GM04503 (cell line): ENCODE measurements around the gene HDHD5.

Source experiments
- DNase-seq: peaks from one replicate; pipeline ENCODE4 v3.0.0-alpha.2; 2012; ENCODE audit warnings: low read depth

Gene HDHD5

DNA sequence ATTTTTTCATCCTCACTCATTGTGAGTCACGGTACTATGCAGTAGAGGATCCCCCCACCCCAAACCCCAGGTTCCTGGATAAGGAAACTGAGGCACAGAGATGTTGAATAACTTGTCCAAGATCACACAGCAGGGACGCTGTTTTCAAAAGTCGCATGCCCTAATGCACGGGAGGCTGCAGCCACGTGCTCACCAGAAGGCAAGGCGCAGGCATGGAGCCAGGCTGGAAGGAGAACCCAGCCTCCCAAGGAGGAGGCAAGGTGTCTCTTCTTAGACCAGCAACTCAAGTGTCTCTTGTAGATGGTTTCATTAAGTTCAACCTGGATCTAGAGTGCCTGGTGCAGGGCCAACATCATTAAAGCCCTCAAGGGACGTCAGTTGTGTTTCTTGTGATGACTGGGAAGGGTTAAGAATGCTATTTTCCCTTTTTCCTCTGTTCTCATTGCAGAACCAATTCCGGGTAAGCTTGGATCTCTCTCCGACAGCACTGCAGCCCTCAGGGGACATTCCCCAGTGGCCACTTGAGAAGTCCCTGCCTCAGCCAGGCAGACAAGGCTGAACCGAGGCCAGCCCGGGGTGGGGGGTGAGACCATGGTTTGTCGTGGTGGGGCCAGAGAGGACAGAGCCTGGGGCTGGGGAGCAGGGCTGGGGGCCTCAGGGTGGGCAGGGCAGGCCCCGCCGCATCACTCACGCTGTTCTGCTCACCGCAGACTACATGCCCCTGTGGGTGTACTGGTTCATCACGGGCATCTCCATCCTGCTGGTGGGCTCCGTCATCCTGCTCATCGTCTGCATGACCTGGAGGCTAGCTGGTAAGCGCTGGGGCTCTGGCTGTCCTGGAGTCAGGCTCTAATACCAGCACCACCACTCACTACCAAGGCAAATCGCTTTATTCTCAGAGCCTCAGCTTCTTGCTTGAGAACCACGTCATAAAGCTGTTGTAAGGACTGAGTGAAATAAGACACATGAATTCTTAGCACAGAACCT, 53.6 kb downstream of the HDHD5 start:
- DNase-seq = no peak

DNA sequence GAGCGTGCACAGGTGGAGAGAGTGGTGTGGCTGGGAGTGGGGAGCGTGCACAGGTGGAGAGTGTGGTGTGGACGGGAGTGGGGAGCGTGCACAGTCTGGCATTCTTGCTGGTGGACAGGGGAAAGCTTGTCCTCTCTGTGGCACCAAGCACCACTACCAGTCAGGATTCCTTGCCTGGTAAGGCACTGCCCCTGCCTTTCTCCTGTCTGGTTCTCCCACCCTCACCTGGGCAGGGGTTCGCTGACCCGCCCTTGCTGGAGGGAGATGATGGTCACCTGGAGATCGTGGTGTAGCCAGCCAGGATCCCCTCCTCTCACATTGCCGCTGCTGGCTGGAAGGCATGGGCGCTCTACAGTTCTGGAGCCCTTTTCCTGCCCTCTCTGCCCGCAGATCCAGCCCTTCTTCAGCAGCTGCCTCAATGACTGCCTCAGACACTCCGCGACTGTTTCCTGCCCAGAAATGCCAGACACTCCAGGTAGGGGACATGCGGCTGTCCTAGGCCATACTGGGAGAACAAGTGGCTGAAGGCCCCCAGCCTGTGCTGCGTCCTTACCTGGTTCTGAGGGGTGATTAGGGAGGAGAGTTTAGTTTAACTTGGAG, 54.6 kb downstream of the HDHD5 start:
- no peak for DNase-seq

DNA sequence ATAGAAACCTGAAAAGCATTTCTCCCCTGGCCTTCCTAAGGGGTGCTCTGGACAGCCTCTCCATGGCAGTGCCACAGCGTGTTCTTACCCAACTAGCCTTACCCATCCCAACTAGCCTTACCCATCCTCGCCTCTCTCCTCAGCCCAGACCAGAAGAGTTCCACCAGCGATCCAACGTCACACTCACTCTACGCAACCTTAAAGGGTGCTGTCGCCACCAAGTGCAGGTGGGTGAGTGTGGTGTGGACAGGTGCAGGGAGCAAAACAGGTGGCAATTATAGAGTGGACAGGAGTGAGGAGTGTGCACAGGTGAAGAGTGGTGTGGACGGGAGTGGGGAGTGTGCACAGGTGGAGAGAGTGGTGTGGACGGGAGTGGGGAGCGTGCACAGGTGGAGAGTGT, 55.7 kb downstream of the HDHD5 start:
- DNase-seq = no peak

DNA sequence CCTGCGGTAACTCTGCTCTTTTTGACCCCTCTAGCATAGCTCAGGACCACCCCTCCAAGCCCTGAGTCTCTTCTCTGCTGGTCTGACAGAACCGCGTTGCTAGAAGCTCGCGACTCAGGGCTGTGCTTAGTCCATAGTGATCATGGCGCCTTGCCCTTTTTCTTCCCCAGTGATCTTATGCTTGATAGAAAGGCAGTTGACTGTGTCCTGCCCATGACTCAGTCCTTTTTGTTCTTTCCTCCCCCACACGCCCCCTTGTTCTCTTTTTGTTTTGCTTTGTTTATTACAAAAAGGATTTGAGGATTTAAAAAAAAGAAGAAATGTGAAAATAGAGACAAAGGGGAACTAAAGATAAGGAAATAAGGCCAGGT, 56.8 kb downstream of the HDHD5 start:
- no peak for DNase-seq

DNA sequence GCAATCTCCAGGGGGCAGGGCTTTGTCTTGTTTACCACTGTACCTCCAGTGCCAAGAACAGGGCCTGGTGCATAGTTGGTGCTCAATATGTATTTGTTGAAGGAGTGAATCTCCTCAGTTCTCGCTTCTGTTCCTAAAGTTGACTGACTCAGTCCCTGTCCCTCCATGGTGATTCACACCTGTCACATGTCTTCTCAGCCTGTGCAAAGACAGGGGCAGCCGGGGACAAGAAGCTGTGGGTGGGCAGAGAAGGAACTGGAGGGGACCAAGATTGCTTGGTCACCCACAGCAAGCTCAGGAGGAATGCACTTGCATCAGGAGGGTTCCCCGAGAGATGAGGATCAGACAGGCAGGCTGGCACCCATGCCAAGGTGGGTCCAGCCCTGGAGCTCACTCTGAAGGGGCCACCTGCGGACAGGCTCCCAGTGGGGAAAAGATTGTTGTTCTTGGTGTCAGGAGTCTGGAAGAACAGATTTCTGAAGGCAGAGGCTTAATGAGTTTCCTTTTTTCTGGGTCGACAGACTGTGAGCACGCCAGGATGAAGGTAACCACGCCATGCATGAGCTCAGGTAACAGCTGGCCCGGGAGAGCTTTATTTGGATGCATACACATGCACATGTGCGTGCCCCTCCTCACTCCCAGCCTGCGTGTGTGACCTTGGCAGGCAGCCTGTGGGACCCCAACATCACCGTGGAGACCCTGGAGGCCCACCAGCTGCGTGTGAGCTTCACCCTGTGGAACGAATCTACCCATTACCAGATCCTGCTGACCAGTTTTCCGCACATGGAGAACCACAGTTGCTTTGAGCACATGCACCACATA, 57.4 kb downstream of the HDHD5 start:
- no peak for DNase-seq

DNA sequence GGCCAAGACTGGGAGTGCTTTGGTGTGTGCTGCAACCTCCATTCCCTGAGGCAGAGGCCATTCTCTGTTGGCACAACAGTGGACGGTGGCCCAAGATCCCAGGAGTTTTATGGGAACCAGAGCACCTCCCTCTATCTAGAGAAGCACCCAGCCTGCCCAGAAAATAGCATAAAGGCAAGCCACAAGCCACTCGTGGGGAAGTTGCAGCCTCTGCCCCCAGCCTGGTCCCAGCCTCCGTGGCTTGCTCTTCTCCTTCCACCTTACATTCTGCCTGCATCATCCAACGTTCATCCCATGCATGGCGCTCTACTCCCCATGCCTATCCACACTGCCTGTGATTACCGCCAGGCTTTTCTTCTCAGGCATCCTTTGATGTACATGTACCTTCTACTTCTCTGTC, 58.5 kb downstream of the HDHD5 start:
- DNase-seq = no peak

DNA sequence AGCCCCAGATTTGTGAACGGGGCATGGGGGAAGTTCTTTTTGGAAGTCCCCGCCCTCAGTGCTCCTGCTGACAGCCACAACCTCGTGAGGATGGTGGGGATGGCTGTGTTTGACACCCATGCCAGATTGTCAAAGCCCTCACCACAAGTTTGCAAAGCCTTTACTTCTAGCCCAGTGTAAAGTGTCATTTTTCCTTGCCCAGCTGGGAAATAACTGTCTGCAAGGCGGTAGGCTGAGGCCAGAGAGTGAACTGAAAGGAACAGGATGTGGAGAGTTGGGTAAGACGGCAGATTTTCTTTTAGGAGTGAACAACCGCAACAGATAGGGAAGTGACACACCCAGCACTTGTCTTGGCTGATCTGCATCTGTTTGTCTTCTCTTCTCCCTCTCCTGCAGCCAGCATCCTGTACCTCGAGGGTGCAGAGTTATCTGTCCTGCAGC, 60.7 kb downstream of the HDHD5 start:
- no peak for DNase-seq

DNA sequence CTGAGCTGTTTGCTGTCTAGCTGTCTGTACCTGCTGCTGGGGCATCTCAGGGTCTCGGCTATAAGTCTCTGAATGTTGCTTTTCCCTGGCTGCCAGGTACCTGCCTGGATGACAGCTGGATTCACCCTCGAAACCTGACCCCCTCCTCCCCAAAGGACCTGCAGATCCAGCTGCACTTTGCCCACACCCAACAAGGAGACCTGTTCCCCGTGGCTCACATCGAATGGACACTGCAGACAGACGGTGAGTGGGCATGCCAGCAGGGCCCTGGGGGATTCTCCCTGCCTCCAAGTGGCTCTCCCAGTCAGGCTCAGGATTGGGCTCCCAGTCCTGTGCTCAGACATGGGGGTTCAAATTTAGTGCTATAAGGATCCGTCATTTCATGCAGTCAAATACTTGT, 61.4 kb downstream of the HDHD5 start:
- no peak for DNase-seq

DNA sequence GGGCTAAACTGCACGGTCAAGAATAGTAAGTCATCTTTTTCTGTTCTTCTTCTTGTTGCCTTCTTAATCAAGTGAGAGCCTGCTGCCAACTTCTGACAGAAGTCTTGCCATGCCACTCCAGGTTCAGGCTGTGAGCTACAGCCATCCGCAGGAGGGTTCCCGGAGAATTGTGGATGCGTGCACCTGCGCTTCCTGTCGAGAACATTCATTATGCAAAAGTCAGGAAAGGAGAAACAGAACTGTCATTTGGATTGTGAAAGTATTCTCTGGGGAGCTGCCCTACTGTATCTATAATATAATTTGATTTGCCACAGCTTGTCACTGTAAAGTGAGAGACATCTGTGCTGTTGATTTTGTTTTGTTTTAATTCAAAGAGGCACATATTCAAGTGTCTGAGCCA, 62.0 kb downstream of the HDHD5 start:
- DNase-seq = no peak

DNA sequence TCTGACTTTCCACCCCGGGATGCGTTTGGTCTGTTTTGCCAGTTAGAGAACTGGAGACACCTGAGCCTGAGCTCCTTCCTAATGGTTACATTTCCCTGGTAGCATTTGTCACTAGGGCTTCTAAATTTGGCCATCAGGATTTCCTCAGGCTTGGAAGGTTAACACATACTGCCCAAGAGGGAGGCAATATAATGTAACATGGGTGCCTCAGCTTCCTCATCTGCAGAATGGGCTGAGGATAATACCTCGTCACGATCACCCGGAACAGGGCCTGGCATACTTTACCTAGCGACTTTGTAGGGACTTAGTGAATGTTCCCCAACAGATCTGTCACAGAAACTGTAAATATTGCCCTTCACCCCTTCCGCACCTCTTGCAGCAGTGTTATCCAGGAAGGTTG, 63.0 kb downstream of the HDHD5 start:
- no peak for DNase-seq

DNA sequence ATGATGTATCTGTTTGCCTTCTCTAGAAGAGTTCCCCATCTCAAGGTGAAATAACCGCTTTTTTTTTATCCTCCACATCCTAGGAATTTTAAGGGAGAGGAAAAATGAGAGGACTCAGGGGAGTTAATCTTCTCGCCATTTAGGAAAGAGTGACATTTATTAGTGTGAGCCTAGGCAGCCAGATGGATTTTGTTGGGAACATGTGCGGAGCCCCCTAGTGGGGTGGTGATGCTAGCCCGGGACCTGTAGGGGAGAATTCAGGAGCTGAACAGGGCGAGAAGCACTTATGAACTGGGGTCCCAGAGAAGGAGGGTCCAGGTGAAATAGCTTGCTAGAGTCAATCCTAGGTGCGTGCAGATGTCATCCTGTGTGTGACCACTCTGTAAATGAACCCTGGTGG, 63.5 kb downstream of the HDHD5 start:
- DNase-seq = no peak

DNA sequence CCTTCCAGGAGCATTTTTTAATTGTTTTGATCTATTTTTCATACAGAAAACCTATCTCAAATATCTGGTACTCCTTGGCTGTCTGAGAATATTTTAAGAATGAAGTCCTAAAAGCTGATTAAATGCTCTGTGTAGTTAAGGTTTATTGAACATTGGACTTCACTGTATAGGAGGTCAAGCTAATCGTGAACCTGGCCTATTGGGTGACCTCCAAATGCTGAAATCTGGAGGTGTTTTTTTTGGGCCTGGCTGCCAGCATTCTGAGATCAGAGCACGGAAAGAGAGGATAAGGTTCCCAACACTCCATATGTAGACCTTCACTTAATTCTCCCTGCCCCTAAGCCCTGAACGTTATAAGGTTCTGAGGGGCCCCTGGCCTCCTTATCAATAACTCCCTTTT, 66.0 kb downstream of the HDHD5 start:
- no peak for DNase-seq

DNA sequence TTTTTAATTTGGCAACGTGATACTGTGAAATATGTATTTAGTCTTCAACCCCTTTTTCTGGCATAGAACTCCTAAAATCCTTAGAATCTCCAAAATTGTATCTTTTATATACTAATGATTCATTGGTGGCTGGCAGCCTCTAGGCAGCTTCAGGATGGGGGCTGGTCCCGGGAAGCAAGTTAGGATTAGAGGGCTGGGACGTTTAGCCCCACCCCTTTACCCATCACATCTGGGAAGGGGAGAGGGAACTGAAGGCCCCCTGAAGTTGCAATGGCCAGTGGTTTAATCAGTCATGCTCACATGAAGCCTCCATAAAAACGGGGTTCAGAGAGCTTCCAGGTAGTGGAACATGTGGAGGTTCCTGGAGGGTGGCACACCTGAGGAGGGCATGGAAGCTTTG, 67.2 kb downstream of the HDHD5 start:
- DNase-seq = no peak

DNA sequence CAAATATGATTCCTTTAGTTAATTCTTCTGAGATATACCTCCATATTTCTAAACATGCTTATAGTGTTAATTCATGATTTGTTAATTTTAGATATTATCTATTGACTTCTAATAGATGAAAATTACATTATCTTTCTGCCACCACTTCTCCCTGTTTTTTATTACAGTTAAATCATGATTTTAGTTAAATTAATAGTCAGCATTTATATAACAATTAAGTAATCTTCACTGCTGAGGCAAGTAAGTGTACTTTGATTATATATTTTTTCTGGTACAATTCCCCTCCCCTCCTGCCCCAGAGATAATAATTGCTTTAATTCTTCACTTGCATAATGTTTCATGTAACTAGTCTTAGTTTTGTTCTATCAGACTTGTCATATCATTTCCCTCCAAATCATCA, 68.5 kb downstream of the HDHD5 start:
- DNase-seq = no peak
